SIG-M5 (cell line): ENCODE data around the gene ACADS.

ENCODE experiments used
- DNase-seq: peaks from one replicate; lab custom pipeline; 2025; lab: John Stamatoyannopoulos, UW

The ACADS gene

DNA sequence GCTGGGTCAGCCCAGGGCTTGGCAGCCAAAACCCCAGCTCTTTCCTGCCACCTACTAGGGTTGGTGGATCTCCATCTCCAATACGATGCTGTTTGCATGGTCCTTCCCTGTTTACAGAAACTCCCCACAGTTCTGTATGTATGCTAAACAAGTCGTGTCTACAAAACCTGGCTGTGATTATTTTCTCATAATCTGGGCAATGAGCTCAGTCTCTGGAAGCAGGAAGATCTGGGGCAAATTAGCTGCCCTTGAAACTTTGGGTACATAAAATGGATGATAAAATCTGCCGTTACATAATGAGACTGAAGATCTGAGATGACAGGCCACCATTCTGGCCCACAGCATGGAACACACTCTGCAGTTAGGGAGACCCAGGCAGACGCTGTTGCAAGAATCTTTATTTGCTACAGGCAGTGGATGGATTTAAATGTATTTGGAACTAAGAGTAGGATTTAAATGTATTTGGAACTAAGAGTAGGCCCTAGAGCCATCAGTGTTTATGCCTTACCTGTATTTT, 31.7 kb downstream of the ACADS start:
- no peak for DNase-seq

DNA sequence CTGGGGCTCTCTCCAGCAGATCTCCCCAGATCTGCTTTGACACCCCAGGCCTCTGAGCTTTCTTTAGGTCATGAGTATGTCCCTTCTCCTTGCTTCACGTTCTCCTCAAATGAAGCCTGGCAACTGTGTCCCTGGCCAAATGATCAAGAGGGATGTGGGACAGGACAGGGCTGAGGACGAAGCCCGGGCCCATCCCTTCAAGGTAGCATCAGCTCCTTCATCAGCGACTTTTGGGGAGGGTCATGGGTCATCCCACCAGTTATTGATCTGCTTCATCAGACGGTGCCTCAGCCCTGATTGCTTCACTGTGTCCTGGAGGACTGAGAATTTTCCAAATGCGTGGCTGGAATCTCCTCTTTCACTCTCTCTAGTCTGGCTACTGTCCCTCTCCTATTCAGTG, 32.3 kb downstream of the ACADS start:
- no peak for DNase-seq

DNA sequence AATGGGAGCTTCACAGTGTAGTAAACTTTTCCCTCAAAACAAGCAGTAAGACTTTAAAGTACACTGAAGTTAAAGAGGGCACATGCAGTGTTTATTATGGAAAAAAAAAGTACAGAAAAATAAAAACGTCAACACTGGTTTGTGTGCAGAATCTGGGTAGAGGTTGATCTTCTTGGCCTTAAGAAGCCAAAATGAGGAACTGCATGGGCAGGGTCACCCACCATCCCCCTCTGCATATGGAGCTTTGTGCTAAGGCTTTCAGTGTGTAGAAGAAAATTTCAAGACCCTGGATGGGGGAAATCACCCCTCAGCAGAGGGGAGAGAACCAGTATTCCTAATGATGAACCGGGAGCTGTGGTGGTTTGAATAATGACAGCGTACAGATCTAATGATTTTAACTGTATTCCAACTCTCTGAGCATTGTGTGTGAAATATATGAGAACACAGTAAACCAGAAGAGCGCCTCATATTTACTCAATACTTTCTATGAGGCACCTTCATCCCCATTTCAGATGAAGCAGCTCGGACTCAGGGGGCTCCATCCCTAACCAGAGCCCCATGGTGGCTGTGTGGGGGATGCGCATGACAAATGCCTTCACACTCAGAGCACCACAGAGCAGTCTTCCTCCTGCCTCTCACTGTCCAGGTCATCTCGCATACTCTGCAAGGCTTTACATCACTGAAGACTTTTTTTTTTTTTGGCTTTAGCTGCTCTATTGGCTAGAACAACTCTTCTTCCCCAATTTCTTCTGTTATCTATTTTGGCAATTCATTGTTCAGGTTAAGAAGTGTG, 33.4 kb downstream of the ACADS start:
- no peak for DNase-seq

DNA sequence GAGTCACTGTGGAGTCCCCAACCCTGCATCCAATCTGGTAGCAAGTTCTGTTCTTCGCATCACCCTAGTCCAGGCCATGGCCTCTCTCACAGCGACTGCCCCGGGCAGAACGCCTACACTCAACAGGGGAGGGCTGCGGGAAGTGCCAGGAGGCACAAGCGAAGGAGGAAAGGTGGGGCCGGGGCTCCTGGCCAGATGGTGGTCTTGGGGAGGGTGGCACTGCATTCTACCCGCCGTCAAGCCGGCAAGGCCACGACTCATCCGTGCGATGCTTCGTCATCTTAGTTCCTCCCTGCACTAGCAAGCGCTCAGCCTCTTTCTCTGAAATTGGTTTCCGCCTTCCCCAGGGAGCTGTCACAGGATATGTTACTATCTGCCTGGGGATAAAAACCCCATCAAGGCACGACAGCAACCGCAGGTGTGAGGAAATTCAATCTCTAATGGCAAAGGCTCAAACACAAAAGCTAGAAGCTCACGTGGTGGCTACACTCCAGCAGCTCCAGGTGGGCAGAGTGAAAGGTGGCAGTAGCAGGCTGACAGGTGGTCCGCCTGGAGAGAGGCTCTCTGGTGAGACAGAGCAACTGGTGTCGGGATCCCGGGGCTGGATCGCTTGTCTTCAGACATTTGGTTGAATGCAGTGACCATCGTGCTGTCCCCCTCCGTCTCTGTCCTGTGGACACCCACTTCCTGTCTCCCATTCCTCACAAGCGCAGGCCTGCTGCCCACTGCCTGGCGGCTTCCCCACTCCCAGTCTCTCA, 34.1 kb downstream of the ACADS start:
- no peak for DNase-seq

DNA sequence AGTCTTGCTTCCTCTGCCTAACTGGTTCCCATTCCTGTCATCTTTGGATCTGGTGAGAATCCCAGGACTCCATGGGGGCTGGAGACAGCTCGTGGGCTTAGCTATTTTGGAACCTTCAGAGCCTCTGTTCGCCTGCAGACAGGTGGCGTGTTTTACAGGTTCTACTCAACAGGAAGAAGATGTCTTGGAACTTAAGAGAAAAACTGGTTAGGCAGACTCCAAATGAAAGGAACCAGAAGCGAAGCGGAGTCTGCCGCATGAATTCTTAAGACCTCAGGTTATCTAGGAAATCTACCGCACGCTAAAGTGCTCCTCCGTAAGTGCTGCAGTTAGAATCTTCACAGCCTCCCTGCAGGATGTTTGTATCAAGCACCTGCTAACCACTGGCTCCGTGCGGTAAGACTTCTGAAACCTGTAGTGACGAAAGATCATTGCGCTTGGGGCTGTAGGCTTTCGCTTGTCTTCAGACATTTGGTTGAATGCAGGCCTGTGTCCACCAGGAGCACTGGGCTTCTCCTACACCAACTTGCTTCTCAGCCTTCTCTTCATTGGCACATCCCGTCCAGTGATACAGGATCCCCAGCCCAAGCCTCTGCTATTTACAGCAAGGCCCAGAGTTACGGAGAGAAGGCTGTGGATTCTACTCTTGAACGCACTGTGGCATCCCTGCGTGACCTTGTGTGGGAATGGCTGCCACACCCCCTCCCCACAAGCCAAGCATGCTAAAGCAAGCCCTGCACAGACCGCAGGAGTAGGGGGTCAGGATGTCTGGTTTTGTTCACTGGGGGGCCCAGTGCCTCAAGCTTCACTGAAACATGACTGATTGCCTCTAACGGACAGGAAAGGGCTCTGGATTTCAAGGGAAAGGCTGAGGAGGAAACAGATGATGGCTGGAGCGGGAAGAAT, 35.0 kb downstream of the ACADS start:
- no peak for DNase-seq

DNA sequence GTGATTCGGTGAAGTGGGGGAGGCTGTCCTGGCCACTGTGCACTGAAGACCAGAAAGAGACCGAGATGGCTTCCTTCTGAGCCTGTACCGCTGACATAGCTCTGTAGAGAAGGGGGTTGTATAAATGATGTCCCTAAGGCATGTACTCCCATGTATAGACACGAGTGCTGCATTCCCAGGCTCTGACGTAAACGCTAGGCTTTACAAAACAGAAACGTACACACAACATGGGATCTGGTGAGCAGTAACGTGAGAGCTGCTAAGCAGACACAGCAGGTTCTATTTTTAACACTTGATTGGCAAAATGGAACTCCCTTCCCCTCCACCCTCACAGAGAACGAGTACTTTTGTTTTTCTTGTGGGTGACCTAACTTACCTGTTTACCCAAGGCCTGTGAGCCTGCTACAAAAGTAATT, 35.9 kb downstream of the ACADS start:
- no peak for DNase-seq

DNA sequence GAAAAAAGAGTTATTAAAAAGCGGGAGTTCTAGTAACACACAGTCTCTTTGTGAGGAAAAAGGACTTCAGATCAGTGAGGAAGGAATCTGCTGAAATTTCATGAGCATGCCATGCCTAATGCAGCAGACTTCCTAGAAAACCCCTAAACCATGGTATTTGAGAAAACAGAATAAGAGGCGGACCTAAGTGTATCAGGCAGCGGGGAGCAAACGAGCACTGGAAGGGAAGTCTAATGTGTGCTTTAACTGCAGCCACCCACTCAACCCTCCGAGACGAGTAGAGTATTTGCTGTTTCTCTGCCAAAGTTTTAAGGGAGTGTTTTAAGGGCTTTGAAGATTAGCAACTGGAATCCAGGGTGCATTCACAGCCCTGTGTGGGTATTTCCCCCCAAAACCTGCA, 36.5 kb downstream of the ACADS start:
- DNase-seq = no peak

DNA sequence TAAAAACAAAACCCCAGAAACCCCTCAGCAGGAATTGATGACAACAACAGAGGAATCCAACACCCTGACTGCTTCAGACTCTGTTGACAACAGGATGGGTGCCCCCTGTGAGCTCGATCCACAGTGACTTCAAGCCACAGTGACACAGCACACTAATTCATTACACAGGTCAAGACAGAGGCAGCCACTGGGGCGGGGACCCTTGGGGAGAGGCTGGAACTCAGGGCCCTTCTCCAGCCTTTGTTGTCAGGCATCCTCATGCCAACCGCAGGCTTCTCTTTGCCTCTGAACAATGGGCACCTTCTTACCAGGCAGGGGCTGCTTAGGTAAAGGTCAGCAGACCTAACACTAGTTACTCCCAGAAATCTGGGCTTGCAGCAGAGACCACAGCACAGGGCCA, 37.6 kb downstream of the ACADS start:
- DNase-seq = no peak

DNA sequence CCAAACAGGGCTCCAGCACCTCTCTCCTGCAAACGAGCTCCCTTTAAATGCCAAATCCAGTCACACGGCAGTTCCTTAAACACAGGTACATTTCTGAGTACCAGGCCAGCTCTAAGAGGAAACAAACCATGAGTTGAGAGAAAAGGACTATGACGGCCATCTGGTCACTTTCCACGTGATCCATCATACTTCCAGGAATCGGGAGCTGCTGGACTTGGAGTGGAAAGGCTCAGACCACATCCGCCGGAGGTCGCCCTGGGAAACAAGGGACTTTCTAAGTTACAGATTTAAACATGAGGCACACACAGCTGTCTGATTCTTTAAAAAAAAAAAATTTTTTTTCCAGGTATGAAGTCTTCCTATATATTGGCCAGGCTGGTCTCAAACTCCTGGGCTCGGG, 39.2 kb downstream of the ACADS start:
- DNase-seq = no peak

DNA sequence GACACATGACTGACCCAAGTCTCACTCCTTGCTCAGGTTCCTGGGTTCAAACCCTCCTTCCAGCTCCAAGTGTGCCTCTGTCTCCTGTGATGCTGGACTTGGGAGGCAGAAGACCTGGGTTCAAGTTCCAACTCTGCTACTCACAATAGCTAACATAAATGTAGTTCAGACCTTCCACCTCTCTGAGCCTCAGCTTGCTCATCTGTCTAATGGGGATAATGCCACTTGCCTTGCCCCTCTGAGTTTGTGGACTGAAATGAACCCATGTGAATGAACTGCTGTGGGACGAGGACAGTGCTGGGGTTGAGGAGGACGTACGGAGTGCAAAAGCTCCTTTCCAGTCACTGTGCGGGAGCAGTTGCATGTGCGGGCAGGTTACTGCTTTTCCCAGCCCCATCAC, 40.9 kb downstream of the ACADS start:
- DNase-seq = no peak

DNA sequence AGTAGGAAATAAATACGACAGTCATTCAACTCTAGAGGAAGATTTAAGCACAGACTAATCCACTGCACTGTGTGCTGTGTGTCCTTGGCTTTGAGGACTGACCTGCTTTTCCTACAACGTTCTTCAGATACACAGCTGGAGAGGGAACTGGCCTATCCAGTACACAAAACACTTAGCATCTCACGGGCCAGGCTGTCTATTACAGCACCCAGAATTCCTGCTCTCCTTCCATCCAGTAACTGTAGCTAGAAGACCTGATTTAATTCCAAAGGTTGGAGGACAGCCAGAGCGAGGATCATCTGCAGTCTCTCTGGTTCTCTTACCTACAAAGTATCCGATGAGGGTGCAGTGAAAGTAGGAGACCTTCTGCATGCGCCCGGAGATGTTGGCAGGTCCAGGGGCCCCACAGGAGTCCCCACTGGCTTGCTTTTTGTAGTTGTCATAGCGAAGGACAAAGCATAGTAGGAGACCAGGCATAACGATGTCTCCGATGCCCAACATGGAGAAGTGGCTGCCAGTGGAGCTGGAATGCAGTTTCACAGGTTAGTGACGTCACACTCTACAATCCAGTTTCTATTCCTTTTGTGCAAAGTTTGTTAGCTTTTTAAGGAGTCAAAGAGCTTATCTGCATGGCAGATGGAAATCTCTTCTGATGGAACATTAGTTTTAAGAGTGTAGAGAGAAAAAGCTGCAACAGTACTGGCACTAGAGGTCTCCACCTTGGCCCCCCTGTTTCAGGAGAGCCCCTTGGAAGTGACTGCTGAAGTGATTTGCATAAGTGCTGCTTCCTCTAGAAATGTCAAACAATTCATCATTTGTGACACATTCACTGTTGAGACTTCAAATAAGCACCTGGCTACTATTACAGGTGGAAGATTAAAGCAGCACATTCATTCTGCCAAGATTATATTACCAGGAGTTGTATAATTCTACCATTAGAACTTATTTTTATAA, 41.7 kb downstream of the ACADS start:
- no peak for DNase-seq

DNA sequence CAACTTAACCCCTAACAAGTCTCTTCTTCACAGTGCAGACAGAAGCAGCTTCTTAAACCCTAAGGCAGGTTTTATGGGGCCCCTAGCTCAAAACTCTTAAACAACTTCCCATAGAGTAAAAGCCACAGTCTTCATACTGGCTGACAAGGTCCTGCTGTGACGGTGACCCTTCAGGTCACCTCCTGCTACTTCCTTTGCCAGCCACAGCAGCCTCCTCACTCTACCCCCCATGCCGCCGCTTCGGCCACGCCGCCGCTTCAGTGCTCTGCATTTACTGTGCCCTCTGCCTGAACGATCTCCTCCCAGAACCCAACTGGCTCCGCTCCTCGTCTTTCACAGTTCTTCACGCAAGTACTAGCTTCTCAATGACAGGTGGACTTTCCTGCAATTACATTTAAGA, 45.5 kb downstream of the ACADS start:
- DNase-seq = no peak

DNA sequence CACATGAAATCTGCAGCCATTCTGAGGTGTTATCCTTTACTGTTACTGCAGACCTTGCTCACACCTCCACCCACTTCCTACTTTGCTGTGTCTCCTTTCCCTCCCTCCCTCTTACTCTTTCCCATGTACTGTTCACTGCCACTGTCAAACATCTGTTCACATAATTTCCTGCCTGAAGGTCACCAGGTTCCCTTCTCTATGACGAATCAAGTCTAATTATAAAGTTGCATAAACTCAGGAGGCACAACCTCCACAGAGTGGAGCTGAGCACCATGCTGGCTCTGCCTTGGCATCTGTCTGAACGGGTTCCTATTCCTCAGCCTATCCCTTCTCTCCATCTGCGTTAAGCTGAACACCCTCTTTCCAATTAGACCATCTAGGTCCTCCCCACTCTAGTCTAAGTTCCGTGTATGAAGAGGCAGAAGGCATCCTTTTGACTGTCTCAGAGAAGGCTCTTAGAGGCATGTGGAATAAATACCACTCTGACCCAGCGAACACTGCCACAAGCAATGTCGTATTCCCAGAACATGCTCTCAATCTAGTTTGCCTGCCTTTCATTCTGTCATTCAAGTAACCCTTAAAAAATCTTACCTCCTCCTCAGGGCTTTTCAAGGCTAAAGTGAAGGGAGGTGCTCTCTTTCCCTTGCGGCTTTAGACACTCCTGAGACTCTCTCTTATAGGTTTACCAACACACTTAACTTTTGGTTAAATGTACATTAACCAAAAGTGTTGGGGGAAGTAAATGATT, 48.7 kb downstream of the ACADS start:
- no peak for DNase-seq

DNA sequence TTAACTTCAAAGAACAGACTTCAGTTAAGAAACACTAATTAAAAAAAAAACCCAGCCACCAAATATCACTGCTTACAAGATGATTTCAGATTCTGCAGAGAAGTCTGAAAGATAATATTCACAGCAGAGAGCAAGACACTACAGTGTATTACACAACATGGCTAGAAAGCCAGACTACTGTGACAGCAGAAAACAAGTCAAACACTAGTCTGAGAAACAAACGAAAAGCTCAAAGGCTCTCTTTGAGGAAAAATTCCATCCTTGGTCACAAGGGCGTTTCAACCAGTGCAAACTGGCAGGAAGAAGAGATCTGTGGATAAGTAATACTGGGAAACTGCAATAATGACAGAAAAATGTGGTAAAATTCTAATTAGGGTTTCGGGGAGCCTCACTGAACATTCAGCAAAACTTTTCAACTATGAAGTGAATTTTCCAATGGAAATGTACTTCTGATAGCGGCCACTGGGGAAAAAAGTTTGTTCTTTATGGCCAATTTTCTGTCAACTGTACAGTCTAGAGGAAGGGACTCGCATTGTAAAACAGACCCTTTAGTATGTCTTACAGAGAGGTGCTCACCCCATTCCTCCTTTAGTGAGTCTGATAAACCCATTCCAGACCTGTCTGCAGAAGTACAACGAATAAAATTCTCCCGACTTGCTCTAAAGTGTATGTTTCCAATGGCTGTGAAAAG, 50.4 kb downstream of the ACADS start:
- no peak for DNase-seq

DNA sequence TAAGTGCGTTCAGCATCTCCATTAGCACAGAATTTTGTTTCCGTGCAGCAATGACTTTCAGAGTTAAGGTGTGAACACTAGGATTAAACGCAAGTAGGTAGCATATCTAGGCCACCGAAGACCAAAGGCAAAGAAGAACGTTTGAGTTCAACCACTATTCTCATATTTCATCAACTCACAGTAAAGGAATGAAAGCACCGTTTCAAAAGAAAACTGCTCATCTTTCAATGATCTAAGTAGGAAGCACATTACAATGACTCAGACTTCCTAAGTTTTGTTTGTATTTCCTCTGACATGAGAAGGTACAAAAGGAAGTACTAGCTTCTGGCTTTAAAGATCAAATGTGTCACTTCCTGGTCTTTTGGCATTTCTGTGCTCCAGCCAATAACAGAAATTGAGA, 57.6 kb downstream of the ACADS start:
- no peak for DNase-seq

DNA sequence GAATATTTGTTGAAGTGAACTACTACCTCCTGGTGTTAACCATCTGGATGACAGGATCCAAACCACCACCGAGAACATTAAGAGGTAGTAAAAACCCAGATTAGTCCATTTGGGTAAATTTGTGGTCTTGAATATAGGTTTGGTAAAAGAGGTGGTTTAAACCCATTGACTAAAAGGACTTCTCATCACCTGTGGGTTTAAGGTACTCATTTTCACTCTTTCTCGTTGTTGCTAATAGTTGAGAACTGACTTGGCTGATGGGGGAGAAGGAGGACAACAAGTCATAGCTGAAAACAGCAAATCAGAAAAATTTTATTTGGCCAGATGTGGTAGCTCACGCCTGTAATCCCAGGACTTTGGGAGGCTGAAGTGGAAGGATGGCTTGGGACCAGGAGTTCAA, 59.2 kb downstream of the ACADS start:
- no peak for DNase-seq

DNA sequence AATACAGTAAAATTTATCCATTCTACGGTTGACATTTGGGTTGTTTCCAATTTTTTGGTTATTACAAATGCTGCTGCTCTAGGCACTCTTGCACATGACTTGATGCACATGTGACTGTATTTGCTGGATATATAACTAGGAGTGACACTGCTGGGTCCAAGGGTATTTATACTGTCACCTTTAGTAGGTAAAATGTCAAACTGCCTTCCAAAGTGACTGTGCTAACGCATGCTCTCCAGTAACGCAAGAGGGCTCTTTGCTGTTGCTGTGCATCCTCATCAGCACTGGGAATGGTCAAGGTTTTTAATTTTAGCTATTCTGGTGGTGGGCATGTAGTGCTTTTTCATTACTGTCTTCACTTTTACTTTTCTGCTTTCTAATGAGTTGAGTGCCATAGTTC, 62.3 kb downstream of the ACADS start:
- no peak for DNase-seq
